Activated CD4-positive, alpha-beta T cell treated with anti-CD3 and anti-CD28 coated beads, Interleukin-2, Interleukin-4, amounts not matched to agents 100 ng/mL and 50 ng/mL, durations not matched to agents 16 hours and 8 hours (primary cell): ENCODE data around the gene CD3E.
A peak's percentile ranks its signal among the peaks of the same experiment; 100 is the strongest.

Experiments
- DNase-seq: peaks from one replicate; pipeline ENCODE4 v3.0.0-alpha.2; 2020; ENCODE audit warnings: low spot score

Gene CD3E

DNA sequence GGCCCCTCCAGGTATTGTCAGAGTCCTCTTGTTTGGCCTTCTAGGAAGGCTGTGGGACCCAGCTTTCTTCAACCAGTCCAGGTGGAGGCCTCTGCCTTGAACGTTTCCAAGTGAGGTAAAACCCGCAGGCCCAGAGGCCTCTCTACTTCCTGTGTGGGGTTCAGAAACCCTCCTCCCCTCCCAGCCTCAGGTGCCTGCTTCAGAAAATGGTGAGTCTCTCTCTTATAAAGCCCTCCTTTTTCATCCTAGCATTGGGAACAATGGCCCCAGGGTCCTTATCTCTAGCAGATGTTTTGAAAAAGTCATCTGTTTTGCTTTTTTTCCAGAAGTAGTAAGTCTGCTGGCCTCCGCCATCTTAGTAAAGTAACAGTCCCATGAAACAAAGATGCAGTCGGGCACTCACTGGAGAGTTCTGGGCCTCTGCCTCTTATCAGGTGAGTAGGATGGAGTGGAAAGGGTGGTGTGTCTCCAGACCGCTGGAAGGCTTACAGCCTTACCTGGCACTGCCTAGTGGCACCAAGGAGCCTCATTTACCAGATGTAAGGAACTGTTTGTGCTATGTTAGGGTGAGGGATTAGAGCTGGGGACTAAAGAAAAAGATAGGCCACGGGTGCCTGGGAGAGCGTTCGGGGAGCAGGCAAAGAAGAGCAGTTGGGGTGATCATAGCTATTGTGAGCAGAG is at the start of gene CD3E:
CD3E (plus strand) TSS at position 163 of the 681 bp plus-strand sequence; CDS start at position 386, 223 bp downstream.
- DNase-seq: peak; percentile 79

DNA sequence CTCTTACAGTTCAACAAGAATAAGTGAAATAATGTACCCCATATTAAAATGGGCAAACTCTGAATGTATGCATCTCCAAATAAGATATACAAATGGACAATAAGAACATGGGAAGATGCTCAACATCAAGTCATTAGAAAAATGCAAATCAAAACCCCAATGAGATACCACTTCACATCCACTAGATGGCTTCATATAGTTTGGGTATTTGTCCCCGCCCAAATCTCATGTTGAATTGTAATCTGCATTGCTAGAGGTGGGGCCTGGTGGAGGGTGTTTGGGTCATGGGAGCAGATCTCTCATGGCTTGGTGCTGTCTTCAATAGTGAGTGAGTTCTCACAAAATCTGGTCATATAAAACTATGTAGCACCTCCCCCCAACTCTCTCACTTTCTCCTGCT is 46.1 kb upstream of the CD3E start:
- peak; percentile 30 for DNase-seq

DNA sequence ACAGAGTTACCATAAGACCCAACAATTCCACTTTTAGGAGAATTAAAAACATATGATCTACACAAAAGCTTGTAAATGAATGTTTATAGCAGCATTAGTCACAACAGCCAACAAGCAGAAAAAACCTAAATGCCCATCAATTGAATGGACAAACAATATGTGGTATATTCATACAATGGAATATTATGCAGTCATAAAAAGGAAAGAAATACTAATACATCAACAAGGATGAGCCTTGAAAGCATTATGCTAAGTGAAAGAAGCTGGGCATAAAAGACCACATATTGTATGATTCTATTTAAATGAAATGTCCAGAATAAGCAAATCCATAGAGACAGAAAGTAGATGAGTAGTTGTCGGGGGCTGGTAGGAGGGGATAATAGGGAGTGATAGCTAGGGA is 45.4 kb upstream of the CD3E start:
- DNase-seq: no peak

DNA sequence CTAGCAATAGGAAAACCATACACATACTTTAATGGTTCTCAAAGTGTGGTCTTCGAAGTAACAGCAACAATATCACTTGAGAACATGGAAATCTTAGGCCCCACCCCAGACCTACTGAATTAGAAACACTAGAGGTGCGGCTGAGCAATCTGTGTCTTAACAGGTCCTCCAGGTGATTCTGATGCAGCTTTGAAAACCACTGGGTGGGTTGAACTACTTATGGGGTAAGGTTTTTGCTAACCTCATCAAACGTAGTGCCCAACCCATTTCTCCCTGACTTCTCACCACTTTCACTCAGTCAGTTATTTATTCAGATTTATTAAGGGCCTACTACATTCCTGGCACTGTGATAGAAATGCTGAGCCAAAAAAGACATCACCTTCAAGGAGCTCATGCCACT is 44.2 kb upstream of the CD3E start:
- no peak for DNase-seq

DNA sequence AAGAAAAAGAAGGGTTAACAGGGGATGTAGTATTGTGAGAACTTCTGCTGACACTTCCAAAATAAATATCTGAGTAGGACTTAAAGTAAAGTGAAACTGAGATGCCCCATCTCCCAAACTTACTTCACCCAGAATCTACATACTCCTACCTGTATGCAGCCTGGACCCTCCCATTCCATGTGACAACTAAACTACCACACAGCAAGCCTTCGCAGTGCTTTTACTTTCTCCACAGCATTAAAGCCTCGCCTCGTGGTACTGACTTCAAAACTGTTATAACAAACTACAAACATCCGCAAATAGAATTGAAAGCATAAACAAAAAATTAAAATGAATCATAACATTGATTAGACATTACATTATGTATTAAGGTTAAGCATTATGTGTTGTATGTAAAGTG is 41.4 kb upstream of the CD3E start:
- no peak for DNase-seq

DNA sequence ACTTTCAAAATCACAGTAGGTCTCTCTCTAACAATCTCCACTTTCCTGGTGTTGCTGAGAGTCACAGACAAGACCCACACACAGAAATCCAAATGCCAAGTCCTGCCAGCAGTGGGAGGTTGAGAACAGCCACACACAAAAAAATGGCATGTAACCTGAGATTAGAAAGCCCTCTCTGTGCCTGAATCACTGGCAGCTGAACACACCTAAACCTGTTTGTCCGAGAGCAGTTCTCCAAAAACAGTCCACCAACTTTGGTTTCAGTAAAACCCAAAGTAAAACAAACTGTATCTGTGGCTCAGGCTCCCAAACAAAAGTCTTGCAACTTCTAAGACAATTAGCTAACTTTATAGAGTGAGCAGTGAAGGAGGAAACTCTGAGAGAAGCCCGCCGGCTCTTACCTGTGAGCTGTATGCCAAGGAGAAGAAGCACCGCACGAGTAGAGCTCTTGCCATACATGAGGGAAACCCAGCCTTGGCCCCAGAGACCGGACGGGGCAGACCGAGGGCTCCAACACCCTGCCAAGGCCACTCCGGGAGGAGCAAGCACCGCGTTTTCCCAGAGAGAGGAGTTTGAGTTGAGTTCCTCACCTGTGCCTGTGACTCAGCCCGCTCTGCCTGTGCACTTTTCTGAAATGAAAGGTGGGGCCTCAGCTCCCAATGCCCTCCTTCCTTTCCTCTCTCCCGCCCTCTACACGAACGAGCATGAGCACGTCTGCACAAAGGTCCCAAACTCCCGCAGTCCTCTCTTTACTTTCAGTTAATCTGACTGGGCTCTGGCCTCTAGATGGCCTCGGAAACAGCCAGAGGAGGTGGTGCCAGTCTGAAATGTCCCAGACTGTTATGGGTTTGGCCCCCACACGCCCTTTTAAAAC is 40.6 kb upstream of the CD3E start, which contains the start of gene MPZL2:
MPZL2 (minus strand) TSS at position 603 of the 874 bp plus-strand sequence; CDS start at position 459, 144 bp downstream.
- DNase-seq: no peak

DNA sequence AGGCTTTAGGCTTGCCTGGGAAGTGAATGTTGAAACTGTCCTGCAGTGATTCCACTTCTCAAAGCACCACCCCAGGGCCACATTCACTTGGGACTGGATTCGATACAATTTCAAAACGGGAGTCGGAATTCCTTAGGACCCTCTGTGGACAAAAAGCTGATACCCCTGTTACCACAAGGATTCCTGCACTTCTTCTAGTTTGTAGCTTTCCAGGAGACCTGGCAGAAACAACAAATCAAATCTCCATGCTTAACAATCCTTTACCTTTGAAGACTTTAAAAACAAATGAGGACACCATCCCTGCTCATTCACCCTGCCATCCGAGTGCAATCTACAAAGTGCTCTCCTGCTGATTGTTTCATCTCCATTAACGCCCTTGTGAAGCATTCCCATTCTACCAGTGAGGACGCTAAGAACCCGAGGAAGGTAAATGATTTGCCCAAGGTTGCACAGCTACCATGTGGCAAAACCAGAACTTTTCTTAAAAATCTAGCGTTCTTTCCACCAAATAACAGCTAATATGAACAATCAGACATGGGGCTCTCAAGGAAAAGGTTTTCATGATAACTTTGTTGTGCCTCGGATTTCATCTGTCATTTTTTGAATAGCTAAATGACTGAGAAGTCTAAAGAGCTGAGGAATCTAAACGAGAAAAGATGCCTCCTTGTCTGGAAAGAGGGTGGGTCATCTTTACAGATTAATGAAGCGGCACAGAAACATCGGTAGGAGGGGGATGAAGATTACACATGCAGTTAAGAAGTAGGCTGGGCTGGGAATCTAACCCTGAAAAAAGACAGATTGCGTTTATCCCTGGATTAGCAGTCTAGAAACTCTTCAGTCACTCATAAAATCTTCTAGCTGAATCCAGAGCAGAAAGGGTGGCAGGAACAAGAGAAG is 39.7 kb upstream of the CD3E start:
- no peak for DNase-seq

DNA sequence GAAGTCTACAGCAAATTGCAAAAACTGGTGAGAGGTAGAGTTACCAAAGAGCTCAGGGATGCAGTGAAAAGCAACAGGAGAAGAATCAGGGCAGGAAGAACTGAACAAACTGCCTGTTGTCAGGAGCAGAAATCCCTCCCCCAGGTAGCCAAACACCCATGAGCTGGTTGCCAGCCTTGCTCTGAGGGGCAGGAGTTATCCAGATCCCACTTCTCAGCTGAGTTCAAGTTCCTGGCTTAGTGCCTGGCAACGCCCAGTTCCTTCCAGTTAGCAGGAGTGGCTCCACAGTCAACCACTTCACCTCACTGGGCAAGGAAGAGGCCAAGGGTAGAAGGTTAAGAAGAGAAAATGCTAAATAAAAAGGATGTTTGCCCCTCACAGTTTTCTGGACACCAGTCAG is 38.6 kb upstream of the CD3E start:
- DNase-seq: no peak

DNA sequence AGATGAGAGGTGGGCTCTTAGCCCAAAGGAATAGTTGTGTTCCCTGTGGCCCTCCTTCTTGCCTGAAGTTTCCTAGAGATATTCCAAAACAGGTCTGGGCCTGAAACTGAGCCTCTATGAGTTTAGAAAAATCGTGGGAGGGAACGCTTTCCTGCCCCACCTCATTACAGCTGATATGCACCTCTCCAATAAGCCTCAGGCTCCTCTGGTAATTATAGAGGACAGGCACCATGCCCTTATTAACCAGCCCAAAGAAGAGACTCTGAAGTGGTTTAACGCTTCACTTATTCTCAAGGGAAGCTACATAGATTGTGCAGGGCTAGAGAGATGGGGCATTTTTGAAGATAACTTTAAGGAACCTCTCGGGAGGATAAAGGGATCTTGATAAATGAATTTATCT is 37.0 kb upstream of the CD3E start:
- no peak for DNase-seq

DNA sequence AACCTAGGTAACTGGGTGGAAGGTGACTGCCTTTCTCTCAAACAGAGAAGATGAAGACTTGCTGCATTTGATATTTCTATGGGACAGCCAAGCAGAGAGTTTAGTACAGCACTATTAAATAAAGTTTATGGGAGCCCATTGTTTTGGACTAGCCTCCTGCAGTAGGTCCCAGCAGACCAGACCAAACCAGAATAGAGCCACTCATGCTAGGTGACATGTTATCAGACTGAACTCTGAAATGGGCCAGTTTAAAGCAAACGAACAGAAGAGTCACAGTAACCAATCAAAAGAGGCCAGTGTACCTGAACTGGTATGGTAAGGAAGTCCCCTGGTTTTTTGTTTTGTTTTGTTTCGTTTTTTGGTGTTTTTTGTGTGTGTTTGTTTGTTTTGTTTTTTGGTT is 32.5 kb upstream of the CD3E start:
- DNase-seq: no peak

DNA sequence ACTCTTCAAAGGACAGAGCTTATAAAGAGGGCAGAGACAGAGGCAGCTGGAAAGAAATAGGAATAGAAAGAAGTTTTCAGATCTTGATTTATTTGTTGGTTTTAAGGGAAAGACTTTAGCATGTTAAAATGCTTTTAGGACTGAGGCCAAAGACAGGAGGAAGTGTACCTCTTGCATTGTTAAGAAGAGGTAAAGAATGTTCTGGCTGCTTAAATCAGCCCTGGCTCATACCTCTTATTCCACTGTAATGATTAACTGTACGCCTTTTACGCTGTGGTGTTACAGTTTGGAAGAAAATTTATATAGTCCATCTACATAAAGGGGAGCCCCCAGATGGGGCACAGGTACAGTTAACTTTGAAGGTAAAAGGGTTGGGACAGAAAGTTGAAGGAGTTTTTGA is 30.3 kb upstream of the CD3E start:
- DNase-seq: no peak

DNA sequence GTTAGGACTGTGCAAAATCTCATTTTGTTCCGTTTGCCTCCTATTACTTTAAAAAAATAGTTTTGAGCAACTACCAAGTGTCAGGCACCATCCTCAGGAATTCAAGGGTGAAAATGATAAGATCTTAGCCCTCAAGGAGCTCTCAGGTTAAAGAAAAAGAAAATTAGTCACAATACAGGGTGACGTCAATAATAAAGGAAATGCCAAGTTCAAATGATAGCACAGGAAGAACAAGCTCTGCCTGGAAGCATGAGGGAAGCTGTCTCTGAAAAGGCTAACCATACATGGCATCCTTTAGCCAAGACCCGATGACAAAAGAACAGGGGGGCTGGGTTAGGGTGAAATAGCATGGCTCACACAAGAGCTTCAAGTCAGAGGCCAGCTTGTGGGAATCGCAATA is 29.4 kb upstream of the CD3E start:
- DNase-seq: no peak

DNA sequence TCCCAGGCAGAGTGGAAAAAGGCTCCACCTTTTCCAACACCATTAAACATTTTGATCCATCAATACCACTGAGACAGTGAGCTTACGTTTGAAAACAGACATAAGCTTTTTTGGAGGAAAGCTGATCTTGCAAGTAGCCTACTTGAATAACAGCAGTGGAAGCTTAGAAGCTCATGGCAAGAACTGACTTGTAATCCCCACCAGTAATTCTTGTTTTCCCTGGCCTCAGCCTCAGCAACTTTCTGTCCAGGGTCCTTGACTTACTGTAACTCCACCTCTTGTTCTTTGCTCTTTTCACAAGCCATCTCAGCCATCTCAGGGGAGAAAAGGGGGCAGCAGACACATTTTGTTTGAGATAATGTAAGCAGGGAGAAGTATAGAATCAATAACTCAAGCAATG is 28.1 kb upstream of the CD3E start:
- no peak for DNase-seq

DNA sequence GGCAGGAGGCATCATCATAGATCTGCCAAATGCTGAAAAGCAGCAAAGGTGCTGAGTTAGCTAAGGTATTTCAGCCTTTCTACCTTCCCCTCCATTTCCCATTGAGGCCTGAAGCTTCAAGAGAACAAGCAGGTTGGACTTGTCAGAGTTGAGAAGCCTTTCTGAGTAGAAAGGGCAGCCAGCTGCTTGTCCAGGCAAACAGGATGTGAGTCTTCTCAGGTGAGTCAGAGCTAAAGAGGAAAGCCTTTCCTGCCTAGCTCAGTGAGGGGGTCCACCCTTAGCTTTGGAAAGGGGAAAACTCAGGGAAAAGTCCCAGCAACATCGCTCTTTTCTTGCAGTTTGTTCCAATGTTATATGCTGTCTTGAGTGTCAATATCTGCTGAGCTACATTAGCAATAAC is 27.2 kb upstream of the CD3E start:
- peak; percentile 22 for DNase-seq

DNA sequence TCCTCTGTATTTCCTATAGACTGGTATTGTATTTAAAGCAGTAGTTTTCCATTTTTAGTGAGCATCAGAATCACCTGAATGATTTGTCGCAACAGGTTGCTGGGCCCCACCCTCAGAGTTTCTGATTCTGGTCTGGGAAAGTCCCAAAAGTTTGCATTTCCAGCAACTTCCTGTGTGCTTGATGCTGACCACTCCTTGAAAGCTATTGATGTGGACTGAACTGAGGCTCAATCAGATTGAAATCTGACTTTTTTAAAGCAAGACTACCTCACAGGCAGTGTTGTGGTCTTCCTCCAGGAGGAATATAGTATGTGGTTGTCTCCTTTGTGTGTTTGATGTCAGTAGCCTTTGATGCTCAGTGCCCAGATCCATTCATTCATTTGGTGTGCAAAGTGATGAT is 23.2 kb upstream of the CD3E start:
- peak; percentile 27 for DNase-seq

DNA sequence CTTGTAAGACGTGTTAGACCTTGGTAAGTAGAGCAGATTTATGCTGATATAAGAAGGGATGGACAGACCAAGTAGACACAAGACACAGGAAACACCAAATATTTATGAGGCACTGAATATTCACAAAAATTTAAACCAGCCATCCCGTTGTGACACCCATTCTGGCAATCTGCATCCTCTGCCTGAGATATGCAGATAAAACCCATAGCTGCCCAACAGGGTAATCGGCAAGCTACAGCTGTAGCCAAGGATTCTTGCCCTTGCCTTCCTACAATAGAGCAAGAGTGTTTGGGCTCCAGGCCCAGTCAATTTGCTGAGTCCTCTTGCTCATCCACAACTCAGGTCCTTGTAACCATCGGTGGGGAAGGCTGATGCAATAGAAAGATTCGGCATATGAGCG is 21.9 kb upstream of the CD3E start:
- no peak for DNase-seq

DNA sequence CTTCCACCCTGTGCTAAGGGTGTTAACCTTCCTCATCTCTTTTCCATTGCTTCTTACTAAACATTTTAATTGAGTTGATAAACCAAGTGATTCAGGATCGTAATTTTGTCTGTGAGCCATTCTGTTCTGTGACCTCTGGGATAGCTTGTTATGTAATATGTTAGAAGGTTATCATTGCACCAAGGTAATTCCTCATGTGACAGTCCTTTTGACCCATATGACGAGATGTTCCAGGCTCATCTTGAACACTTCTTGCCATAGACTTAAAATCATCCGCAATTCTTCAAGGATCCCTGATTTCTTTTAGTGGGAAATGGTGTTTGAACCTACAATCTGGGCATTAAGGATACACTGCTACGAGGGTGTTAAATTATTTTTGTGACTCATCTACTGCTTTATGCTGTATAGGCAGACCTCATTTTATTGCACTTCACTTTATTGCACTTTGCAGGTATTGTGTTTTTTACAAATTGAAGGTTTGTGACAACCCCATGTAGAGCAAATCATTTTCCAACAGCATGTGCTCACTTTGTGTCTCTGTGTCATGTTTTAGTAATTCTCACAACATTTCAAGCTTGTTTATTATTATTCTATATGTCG is 21.4 kb upstream of the CD3E start:
- DNase-seq: no peak

DNA sequence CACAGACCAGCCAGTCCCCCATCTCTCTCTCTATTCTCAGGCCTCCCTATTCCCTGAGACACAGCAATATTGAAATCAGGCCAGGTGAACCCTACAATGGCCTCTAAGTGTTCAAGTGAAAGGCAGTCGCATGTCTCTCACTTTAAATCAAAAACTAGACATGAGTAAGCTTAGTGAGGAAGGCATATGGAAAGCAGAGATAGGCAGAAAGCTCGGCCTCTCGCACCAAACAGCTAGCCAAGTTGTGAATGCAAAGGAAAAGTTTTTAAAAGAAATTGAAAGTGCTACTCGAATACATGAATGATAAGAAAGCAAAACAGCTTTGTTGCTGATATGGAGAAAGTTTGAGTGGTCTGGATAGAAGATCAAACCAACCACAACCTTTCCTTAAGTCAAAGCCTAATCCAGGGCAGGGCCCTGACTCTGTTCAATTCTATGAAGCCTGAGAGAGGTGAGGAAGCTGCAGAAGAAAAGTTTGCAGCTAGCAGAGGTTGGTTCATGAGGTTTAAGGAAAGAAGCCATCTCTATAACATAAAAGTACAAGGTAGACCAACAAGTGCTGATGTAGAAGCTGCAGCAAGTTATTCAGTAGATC is 20.7 kb upstream of the CD3E start:
- DNase-seq: no peak

DNA sequence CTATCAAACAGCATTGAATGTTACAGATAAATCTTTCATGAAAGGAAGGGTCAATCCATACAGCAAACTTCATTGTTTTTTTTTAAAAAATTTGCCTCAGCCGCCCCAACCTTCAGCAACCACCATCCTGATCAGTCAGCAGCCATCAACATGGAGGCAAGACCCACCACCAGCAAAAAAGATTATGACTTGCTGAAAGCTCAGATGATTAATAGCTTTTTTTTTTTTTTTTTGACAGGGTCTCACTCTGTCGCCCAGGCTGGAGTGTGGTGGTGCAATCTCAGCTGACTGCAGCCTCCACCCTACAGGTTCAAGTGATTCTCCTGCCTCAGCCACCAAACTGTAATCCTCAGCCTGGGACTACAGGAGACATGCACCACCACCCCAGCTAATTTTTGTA is 18.0 kb upstream of the CD3E start:
- DNase-seq: no peak

DNA sequence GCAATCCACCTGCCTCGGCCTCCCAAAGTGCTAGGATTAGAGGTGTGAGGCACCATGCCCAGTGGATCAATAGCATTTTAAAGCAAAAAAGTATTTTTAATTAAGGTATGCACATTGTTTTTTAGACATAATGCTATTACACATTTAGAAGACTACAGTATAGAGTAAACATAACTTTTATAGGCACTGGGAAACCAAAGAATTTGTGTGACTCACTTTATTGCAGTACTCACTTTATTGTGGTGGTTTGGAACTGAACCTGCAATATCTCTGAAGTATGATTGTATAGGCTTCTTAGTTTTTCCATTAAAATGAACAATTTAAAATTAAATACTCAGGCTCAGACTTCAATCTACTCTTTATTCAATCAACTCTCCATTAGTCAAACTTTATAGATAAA is 17.5 kb upstream of the CD3E start:
- DNase-seq: no peak

DNA sequence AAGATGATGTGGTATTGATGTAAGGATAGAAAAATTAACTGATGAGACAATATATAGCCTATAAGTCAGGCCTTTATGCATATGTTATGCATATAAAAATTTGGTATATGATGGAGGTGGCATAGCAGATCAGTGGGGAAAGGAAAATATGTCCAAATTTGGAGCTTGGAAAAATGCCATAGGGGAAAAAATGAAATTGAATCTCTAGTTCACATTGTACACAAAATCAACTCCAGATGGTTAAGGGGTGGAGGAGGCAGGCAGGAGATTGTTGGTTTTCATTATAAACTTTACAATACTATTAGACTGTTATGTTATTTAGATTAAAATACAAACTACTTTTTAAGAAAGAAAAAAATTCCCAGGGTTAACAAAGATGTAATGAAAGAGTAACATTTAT is 15.1 kb upstream of the CD3E start:
- no peak for DNase-seq

DNA sequence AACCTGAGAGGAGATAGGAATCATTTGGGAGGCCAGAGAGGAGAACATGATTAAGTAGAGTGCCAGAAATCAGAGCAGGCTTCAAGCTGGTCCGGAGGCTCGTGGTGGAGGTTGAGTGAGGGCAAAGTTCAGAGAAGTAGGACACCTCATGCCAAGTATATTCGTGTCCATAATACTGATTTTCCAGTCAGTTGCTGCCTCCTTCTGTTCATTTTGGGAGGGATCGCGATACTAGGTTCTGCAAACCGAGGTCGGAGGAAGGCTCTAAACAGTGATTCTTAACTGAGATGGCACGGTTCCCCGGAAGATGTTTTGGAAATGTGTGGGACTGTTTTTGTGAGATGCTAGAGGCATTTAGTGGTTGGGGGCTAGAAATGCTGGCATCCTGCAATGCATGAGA is 13.6 kb upstream of the CD3E start:
- DNase-seq: peak; percentile 53
